ENCODE results near the gene ZNF773. TPM values are rescaled to one million over a fixed set of nuclear protein-coding genes. Genes with fewer than 3 reads are reported as not detected.

The ZNF773 gene
- total and polyA plus RNA-seq, 2 donors (not counting 1 experiment from before 2014, with no cell fraction given), result 9.4 to 39.8 TPM

DNA sequence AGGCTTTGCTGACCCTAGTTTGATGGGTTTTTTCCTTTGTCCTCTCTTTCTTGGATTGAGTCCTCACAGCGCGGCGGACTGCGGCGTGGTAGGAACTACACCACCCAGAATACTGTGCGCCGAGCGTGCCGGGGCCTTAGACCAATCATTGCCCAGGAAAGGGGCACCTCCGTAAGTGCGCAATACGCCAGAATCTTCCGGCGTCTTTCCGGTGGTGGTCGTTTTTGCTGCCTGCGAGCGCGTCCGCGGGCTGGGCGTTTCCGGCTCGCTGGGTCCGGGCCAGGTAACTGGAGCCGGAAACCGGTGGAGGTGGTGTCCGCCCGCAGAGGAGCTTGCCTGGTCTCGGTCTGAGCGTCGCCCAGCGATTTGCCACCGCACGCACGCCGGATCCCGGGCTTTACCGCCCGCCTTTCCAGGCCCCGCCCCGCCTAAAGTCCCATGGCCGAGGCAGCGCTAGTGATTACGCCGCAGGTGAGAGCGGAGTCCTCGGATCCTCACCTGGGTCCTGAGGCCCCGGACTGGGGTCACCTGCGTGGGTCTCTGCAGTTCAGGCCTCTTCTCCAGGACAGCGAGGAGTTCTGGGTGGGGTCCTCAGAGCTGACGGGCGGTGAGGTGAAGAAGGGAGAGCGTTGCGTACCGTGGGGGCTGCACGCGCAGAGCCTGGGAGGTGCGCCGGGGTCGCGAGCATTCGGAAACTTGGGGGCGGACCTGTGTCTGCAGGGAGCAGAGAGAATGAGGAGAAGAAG, 27.6 kb downstream of the ZNF773 start, which contains the start of gene ZNF549:
ZNF549 (plus strand) TSS at position 221 of the 746 bp plus-strand sequence; CDS start at position 439, 218 bp downstream.
- peak within 1 kb of the TSS; percentile 98 for H2AFZ ChIP-seq (ENCODE audit: low read length)
- no peaks in the 10 kb centered on the region for H3K27me3 ChIP-seq (ENCODE audit: control insufficient read depth, insufficient read depth, low read length)
- H3K4me3 ChIP-seq (replicated peaks in 1 of 4; ENCODE audit: control extremely low read depth in 1 of 4, insufficient read depth in 1 of 4, low read depth in 3 of 4, low read length in 4 of 4), result peak within 1 kb of the TSS; percentile 89 to 99 (median 98)
- H3K9me3 ChIP-seq (ENCODE audit: control insufficient read depth, insufficient read depth, low read depth, low read length), result no peaks in the 10 kb centered on the region
- H3K79me2 ChIP-seq (ENCODE audit: control insufficient read depth, insufficient read depth, low read length), result peaks cover 11% of the 10 kb centered on the region
- H3K9ac ChIP-seq (ENCODE audit: insufficient read depth, low read length), result peak within 1 kb of the TSS; percentile 80
- peaks cover 4% of the 10 kb centered on the region for H3K4me1 ChIP-seq (ENCODE audit: control insufficient read depth, extremely low read depth, insufficient read depth, low read length)
- DNase-seq (ENCODE audit: low read depth in 2 of 2), result peak; percentile 92 to 95
- H4K20me1 ChIP-seq (ENCODE audit: control insufficient read depth, extremely low read depth, insufficient read depth, low read length), result no peaks in the 10 kb centered on the region
- H3K4me2 ChIP-seq (ENCODE audit: extremely low read depth, insufficient read depth, low read length), result peak within 1 kb of the TSS; percentile 86
- peak within 1 kb of the TSS; percentile 61 for H3K27ac ChIP-seq (ENCODE audit: insufficient read depth, low read length)
- no peak for TF ChIP-seq EZH2 (IDR thresholded peaks at IDR 0.05; ENCODE audit: low read length, missing control alignments)
- TF ChIP-seq, protein P1, sequence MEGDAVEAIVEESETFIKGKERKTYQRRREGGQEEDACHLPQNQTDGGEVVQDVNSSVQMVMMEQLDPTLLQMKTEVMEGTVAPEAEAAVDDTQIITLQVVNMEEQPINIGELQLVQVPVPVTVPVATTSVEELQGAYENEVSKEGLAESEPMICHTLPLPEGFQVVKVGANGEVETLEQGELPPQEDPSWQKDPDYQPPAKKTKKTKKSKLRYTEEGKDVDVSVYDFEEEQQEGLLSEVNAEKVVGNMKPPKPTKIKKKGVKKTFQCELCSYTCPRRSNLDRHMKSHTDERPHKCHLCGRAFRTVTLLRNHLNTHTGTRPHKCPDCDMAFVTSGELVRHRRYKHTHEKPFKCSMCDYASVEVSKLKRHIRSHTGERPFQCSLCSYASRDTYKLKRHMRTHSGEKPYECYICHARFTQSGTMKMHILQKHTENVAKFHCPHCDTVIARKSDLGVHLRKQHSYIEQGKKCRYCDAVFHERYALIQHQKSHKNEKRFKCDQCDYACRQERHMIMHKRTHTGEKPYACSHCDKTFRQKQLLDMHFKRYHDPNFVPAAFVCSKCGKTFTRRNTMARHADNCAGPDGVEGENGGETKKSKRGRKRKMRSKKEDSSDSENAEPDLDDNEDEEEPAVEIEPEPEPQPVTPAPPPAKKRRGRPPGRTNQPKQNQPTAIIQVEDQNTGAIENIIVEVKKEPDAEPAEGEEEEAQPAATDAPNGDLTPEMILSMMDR (conservative IDR thresholded peaks at IDR 0.05 in 1 of 2, IDR thresholded peaks at IDR 0.05 in 1 of 2; ENCODE audit: low read depth in 1 of 2, low read length in 2 of 2), result no peak
- peaks cover 1% of the 10 kb centered on the region for H3K36me3 ChIP-seq (ENCODE audit: control insufficient read depth, insufficient read depth, low read length)

DNA sequence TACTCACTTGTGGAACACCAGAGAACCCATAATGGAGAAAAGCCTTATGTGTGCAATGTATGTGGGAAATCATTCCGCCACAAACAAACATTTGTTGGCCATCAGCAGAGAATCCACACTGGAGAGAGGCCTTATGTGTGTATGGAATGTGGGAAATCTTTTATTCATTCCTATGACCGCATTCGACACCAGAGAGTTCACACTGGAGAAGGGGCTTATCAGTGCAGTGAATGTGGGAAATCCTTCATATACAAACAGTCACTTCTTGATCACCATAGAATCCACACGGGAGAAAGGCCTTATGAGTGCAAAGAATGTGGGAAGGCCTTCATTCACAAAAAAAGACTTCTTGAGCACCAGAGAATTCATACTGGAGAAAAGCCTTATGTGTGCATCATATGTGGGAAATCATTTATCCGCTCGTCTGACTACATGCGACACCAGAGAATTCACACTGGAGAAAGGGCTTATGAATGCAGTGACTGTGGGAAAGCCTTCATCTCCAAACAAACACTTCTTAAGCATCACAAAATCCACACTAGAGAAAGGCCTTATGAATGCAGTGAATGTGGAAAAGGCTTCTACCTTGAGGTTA, 38.3 kb downstream of the ZNF773 start:
- peaks cover 8% of the 10 kb centered on the region for H3K36me3 ChIP-seq (ENCODE audit: control insufficient read depth, insufficient read depth, low read length)
- H3K4me1 ChIP-seq (ENCODE audit: control insufficient read depth, extremely low read depth, insufficient read depth, low read length), result no peaks in the 10 kb centered on the region
- H2AFZ ChIP-seq (ENCODE audit: low read length), result no peak overlapping the region
- no peak for TF ChIP-seq EZH2 (IDR thresholded peaks at IDR 0.05; ENCODE audit: low read length, missing control alignments)
- TF ChIP-seq, protein P1 (conservative IDR thresholded peaks at IDR 0.05 in 1 of 2, IDR thresholded peaks at IDR 0.05 in 1 of 2; ENCODE audit: low read depth in 1 of 2, low read length in 2 of 2), result no peak
- H3K9ac ChIP-seq (ENCODE audit: insufficient read depth, low read length), result no peak overlapping the region
- no peak overlapping the region for H3K4me2 ChIP-seq (ENCODE audit: extremely low read depth, insufficient read depth, low read length)
- no peak overlapping the region for H3K27ac ChIP-seq (ENCODE audit: insufficient read depth, low read length)
- peak; percentile 9 to 13 for DNase-seq (ENCODE audit: low read depth in 2 of 2)
- H4K20me1 ChIP-seq (ENCODE audit: control insufficient read depth, extremely low read depth, insufficient read depth, low read length), result no peaks in the 10 kb centered on the region
- H3K27me3 ChIP-seq (ENCODE audit: control insufficient read depth, insufficient read depth, low read length), result no peaks in the 10 kb centered on the region
- no peaks in the 10 kb centered on the region for H3K79me2 ChIP-seq (ENCODE audit: control insufficient read depth, insufficient read depth, low read length)
- no peak overlapping the region for H3K4me3 ChIP-seq (replicated peaks in 1 of 4; ENCODE audit: control extremely low read depth in 1 of 4, insufficient read depth in 1 of 4, low read depth in 3 of 4, low read length in 4 of 4)
- H3K9me3 ChIP-seq (ENCODE audit: control insufficient read depth, insufficient read depth, low read depth, low read length), result peaks cover 6% of the 10 kb centered on the region

DNA sequence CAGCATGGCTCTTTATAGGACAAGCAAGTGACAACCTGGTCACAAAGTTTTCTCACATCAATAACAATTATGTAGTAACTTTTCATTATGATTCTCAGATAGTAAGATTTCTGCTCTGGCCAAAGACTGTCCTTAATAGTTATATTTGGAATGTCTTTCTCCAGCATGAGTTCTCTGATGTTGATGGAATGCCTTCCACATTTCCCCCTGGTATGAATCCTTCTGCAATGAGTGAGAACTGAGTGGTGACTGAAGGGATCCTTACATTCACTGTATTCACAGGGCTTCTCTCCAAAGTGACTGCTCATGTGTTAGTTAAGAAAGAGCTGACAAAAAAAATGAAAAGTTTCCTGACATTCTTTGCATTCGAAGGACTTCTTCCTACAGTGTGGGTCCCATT, 46.8 kb downstream of the ZNF773 start:
- H3K9ac ChIP-seq (ENCODE audit: insufficient read depth, low read length), result no peak overlapping the region
- no peaks in the 10 kb centered on the region for H3K27me3 ChIP-seq (ENCODE audit: control insufficient read depth, insufficient read depth, low read length)
- no peak overlapping the region for H3K4me3 ChIP-seq (replicated peaks in 1 of 4; ENCODE audit: control extremely low read depth in 1 of 4, insufficient read depth in 1 of 4, low read depth in 3 of 4, low read length in 4 of 4)
- H3K9me3 ChIP-seq (ENCODE audit: control insufficient read depth, insufficient read depth, low read depth, low read length), result peaks cover 8% of the 10 kb centered on the region
- peaks cover 11% of the 10 kb centered on the region for H3K36me3 ChIP-seq (ENCODE audit: control insufficient read depth, insufficient read depth, low read length)
- TF ChIP-seq, protein P1 (conservative IDR thresholded peaks at IDR 0.05 in 1 of 2, IDR thresholded peaks at IDR 0.05 in 1 of 2; ENCODE audit: low read depth in 1 of 2, low read length in 2 of 2), result no peak
- no peak for TF ChIP-seq EZH2 (IDR thresholded peaks at IDR 0.05; ENCODE audit: low read length, missing control alignments)
- no peaks in the 10 kb centered on the region for H3K4me1 ChIP-seq (ENCODE audit: control insufficient read depth, extremely low read depth, insufficient read depth, low read length)
- H3K27ac ChIP-seq (ENCODE audit: insufficient read depth, low read length), result no peak overlapping the region
- H3K4me2 ChIP-seq (ENCODE audit: extremely low read depth, insufficient read depth, low read length), result no peak overlapping the region
- H4K20me1 ChIP-seq (ENCODE audit: control insufficient read depth, extremely low read depth, insufficient read depth, low read length), result no peaks in the 10 kb centered on the region
- H2AFZ ChIP-seq (ENCODE audit: low read length), result no peak overlapping the region
- H3K79me2 ChIP-seq (ENCODE audit: control insufficient read depth, insufficient read depth, low read length), result no peaks in the 10 kb centered on the region
- no peak for DNase-seq (ENCODE audit: low read depth in 2 of 2)

Measured in fibroblast of lung (primary cell).